ENCODE measurements around the gene MMRN1.
A peak's percentile ranks its signal among the peaks of the same experiment; 100 is the strongest.

Gene MMRN1

GRCh38 chr4:89906777-89907521 is 12.3 kb downstream of the MMRN1 start:
- DNase-seq (ENCODE audit: low read depth, low spot score) = no peak

GRCh38 chr4:89909889-89910288 is 15.2 kb downstream of the MMRN1 start:
- DNase-seq (ENCODE audit: low read depth, low spot score) = no peak

GRCh38 chr4:89913623-89914022 is 19.0 kb downstream of the MMRN1 start:
- DNase-seq (ENCODE audit: low read depth, low spot score) = no peak

GRCh38 chr4:89914609-89915550 is 20.2 kb downstream of the MMRN1 start:
- no peak for DNase-seq (ENCODE audit: low read depth, low spot score)

GRCh38 chr4:89915937-89916336 is 21.3 kb downstream of the MMRN1 start:
- no peak for DNase-seq (ENCODE audit: low read depth, low spot score)

GRCh38 chr4:89922848-89923416 is 28.3 kb downstream of the MMRN1 start:
- DNase-seq (ENCODE audit: low read depth, low spot score) = no peak

- DNase-seq (ENCODE audit: low read depth, low spot score) = no peak
Measured at GRCh38 chr4:89928838-89929237, 34.2 kb downstream of the MMRN1 start.

GRCh38 chr4:89929425-89930159 is 34.9 kb downstream of the MMRN1 start:
- no peak for DNase-seq (ENCODE audit: low read depth, low spot score)

GRCh38 chr4:89939546-89939945 is 44.9 kb downstream of the MMRN1 start:
- no peak for DNase-seq (ENCODE audit: low read depth, low spot score)

- DNase-seq (ENCODE audit: low read depth, low spot score) = peak; percentile 44
Measured at GRCh38 chr4:89939994-89940393, 45.3 kb downstream of the MMRN1 start.

GRCh38 chr4:89942811-89943210 is 48.2 kb downstream of the MMRN1 start:
- DNase-seq (ENCODE audit: low read depth, low spot score) = no peak

- no peak for DNase-seq (ENCODE audit: low read depth, low spot score)
Measured at GRCh38 chr4:89949782-89950387, 55.2 kb downstream of the MMRN1 start.

GRCh38 chr4:89952458-89952857 is 57.8 kb downstream of the MMRN1 start:
- DNase-seq (ENCODE audit: low read depth, low spot score) = no peak

- DNase-seq (ENCODE audit: low read depth, low spot score) = no peak
Measured at GRCh38 chr4:89954906-89955695, 60.4 kb downstream of the MMRN1 start.

GRCh38 chr4:89957046-89957926 is 62.6 kb downstream of the MMRN1 start:
- DNase-seq (ENCODE audit: low read depth, low spot score) = no peak

- no peak for DNase-seq (ENCODE audit: low read depth, low spot score)
Measured at GRCh38 chr4:89981789-89982334, 87.2 kb downstream of the MMRN1 start.

- no peak for DNase-seq (ENCODE audit: low read depth, low spot score)
Measured at GRCh38 chr4:89988268-89988667, 93.6 kb downstream of the MMRN1 start.

GRCh38 chr4:89992744-89993143 is 98.1 kb downstream of the MMRN1 start:
- no peak for DNase-seq (ENCODE audit: low read depth, low spot score)

Measured in brain pericyte (primary cell).